K562 (cell line): ENCODE measurements around the gene MLLT6. TPM values are rescaled to one million over a fixed set of nuclear protein-coding genes. Genes with fewer than 3 reads are reported as not detected.

Experiments
- CXXC5 ChIP-seq: fragments of 250-450 bp; sonication (Bioruptor Pico); IDR thresholded peaks from 2 replicates; pipeline ENCODE4 v1.8.0; 2022; ENCODE audit warnings: inconsistent platforms, mild to moderate bottlenecking, moderate library complexity
- ETV1 ChIP-seq: fragments of 450-650 bp; conservative IDR thresholded peaks from 2 replicates; pipeline ENCODE4 v1.6.1; 2016; ENCODE audit warnings: missing genetic modification characterization, control low read depth, low read depth, missing compliant biosample characterization
- JUND ChIP-seq, 2 experiments: IDR thresholded peaks; 2 replicates in 1 of 2; 3 replicates in 1 of 2; pipeline ENCODE4 v1.6.1; 2011; ENCODE audit warnings: borderline replicate concordance in 2 of 2, low read depth in 2 of 2, low read length in 2 of 2, improper control_type of control experiment in 1 of 2, missing biosample characterization in 1 of 2, missing genetic modification characterization in 1 of 2, missing genetic modification reagents in 1 of 2
- L3MBTL2 ChIP-seq: fragments of 450-650 bp; IDR thresholded peaks from 2 replicates; pipeline ENCODE4 v1.6.1; 2016; ENCODE audit warnings: mild to moderate bottlenecking, moderate library complexity
- LEF1 ChIP-seq: fragments of 450-650 bp; IDR thresholded peaks from 2 replicates; pipeline ENCODE4 v1.6.1; 2016; ENCODE audit warnings: mild to moderate bottlenecking
- MTA3 ChIP-seq: fragments of 450-650 bp; formaldehyde crosslinking; IDR thresholded peaks from 2 replicates; pipeline ENCODE4 v1.6.1; 2017; ENCODE audit warnings: mild to moderate bottlenecking, borderline replicate concordance
- RAD51 ChIP-seq: fragments of 450-650 bp; IDR thresholded peaks from 2 replicates; pipeline ENCODE4 v1.7.1; 2016; ENCODE audit warnings: low read depth, mild to moderate bottlenecking, borderline replicate concordance
- SNIP1 ChIP-seq: fragments of 450-650 bp; IDR thresholded peaks from 2 replicates; pipeline ENCODE4 v1.7.1; 2017; ENCODE audit warnings: low read depth, mild to moderate bottlenecking
- SRSF3 ChIP-seq: fragments of 200-400 bp; formaldehyde crosslinking; IDR thresholded peaks from 2 replicates; pipeline ENCODE4 v1.6.1; 2016; ENCODE audit warnings: mild to moderate bottlenecking, low read length, moderate library complexity; ENCODE audit not compliant: insufficient read depth
- TOE1 ChIP-seq, 2 experiments: fragments of 450-650 bp in 1 of 2; sonication (generic) in 1 of 2; formaldehyde crosslinking in 1 of 2; IDR thresholded peaks; 2 replicates each; pipeline versions ENCODE4 v1.7.1 to v1.8.0; 2016 to 2022; ENCODE audit warnings: borderline replicate concordance in 2 of 2, mild to moderate bottlenecking in 2 of 2, antibody characterized with exemption in 1 of 2, inconsistent platforms in 1 of 2, low read depth in 1 of 2, missing genetic modification reagents in 1 of 2, moderate library complexity in 1 of 2
- YBX1 ChIP-seq: fragments of 450-650 bp; IDR thresholded peaks from 2 replicates; pipeline ENCODE4 v1.7.1; 2016; ENCODE audit warnings: mild to moderate bottlenecking
- polyA plus RNA-seq, 8 experiments: library from polyadenylated mRNA; depleted of rRNA in 4 of 8; stranded (reverse) in 5 of 8; unstranded in 3 of 8; fragments of >200 nt; fragmentation: Nextera tagmentation in 2 of 8; fragmentation: Illumina TruSeq in 1 of 8; extraction: Ambion mirVana in 2 of 8; extraction: Trizol in 1 of 8; gene quantifications; 2 replicates each; pipeline versions ENCODE4 v1.2.1 to v1.2.3, GENCODE V29; 2011 to 2014; ENCODE audit warnings: inconsistent platforms in 1 of 8, missing spikeins in 1 of 8
- total RNA-seq, 7 experiments: library from RNA; depleted of rRNA in 6 of 7; stranded (reverse); fragments of >200 nt in 6 of 7; fragmentation: Illumina TruSeq in 2 of 7; extraction: Trizol in 2 of 7; gene quantifications; 2 replicates each; pipeline versions ENCODE4 v1.2.1 to v1.2.3, GENCODE V29; 2011 to 2021; ENCODE audit warnings: low replicate concordance in 1 of 7
- TF ChIP-seq, protein P1 (sequence below): IDR thresholded peaks from 2 replicates; pipeline ENCODE4 v1.6.1; 2014; ENCODE audit warnings: antibody characterized with exemption
- TF ChIP-seq, protein P2 (sequence below): fragments of 250-450 bp; sonication (Bioruptor Pico); IDR thresholded peaks from 2 replicates; pipeline ENCODE4 v1.4.0; 2020; ENCODE audit warnings: mild to moderate bottlenecking, moderate library complexity, borderline replicate concordance
- TF ChIP-seq, protein P3 (sequence below): sonication (generic); formaldehyde crosslinking; IDR thresholded peaks from 2 replicates; pipeline ENCODE4 v1.8.0; 2023; ENCODE audit warnings: mild to moderate bottlenecking, missing genetic modification reagents
- TF ChIP-seq, protein P4 (sequence below), 2 experiments: IDR thresholded peaks; 2 replicates each; pipeline ENCODE4 v1.6.1; 2011; ENCODE audit warnings: borderline replicate concordance in 1 of 2, control low read depth in 1 of 2, low read depth in 1 of 2, low read length in 1 of 2, mild to moderate bottlenecking in 1 of 2, mixed read lengths in 1 of 2, moderate library complexity in 1 of 2; ENCODE audit not compliant: insufficient read depth in 1 of 2, insufficient read length in 1 of 2, poor library complexity in 1 of 2, severe bottlenecking in 1 of 2; ENCODE audit errors: extremely low read depth in 1 of 2

The MLLT6 gene
- total and polyA plus RNA-seq, 9 of the 15 experiments (the other 6 are each of a cell fraction or from before 2014, with no cell fraction given) = 3.1 to 71.7 (median 30.0) TPM

DNA sequence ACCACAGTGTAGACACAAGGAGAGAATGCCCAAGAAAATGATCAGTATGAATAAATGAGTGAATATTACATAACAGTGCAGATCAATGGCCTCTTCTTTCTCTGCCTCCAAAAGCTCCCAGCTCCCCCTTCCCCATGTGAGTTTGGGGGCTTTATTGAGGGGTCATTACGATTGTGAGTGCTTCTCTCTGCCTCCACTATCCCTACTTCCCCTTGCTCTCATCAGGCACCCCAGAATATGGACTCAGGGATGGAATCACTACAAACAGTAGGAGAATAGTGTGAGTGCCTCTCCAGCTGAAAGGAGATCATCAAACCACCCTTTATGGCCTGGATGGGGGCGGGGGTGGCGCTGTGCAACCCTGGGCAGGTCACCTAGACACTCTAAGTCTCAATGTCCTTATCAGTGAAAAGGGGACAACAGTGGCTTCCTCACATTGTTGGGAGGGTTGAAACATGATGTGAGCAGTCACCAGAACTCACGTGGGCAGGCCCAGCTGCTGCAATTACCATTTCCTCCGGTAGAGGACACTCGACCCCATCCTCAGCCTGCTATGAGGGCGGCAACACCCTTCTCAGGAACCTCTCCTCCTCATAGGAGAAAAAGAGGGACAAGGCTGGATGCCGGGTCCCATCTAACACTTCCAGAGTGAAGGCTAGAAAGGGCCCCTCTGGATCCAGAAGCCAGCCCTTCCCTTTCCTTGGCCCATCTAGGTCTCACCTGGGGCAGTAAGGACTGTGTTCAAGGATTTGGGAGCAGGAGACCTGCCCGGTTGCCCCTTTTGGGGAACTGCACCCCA is 28.2 kb upstream of the MLLT6 start (continued):
- TF ChIP-seq CXXC5 = 0 out of 2 replicates have a peak, but pooled peaks have one; percentile 19
- peak; percentile 38; the same call in 1 of the 2 replicates for TF ChIP-seq TOE1 (IDR thresholded peaks at IDR 0.05; ENCODE audit: borderline replicate concordance)
- TF ChIP-seq TOE1 (CRISPR knock-in tag; IDR thresholded peaks at IDR 0.05; ENCODE audit: borderline replicate concordance, low read depth) = no peak
- TF ChIP-seq L3MBTL2 = peak; percentile 65
- TF ChIP-seq, protein P1, sequence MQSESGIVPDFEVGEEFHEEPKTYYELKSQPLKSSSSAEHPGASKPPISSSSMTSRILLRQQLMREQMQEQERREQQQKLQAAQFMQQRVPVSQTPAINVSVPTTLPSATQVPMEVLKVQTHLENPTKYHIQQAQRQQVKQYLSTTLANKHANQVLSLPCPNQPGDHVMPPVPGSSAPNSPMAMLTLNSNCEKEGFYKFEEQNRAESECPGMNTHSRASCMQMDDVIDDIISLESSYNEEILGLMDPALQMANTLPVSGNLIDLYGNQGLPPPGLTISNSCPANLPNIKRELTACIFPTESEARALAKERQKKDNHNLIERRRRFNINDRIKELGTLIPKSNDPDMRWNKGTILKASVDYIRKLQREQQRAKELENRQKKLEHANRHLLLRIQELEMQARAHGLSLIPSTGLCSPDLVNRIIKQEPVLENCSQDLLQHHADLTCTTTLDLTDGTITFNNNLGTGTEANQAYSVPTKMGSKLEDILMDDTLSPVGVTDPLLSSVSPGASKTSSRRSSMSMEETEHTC = peak; percentile 90; the same call in 1 of the 2 replicates
- no peak for TF ChIP-seq SNIP1
- peak; percentile 28; the same call in 1 of the 2 replicates for TF ChIP-seq MTA3
- TF ChIP-seq ETV1 = 0 out of 2 replicates have a peak, but pooled peaks have one; percentile 41
- peak; percentile 78; the same call in 1 of the 2 replicates for TF ChIP-seq RAD51
- TF ChIP-seq SRSF3 = no peak
- TF ChIP-seq, protein P2, sequence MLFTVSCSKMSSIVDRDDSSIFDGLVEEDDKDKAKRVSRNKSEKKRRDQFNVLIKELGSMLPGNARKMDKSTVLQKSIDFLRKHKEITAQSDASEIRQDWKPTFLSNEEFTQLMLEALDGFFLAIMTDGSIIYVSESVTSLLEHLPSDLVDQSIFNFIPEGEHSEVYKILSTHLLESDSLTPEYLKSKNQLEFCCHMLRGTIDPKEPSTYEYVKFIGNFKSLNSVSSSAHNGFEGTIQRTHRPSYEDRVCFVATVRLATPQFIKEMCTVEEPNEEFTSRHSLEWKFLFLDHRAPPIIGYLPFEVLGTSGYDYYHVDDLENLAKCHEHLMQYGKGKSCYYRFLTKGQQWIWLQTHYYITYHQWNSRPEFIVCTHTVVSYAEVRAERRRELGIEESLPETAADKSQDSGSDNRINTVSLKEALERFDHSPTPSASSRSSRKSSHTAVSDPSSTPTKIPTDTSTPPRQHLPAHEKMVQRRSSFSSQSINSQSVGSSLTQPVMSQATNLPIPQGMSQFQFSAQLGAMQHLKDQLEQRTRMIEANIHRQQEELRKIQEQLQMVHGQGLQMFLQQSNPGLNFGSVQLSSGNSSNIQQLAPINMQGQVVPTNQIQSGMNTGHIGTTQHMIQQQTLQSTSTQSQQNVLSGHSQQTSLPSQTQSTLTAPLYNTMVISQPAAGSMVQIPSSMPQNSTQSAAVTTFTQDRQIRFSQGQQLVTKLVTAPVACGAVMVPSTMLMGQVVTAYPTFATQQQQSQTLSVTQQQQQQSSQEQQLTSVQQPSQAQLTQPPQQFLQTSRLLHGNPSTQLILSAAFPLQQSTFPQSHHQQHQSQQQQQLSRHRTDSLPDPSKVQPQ = no peak
- TF ChIP-seq YBX1 = no peak
- TF ChIP-seq, protein P3, sequence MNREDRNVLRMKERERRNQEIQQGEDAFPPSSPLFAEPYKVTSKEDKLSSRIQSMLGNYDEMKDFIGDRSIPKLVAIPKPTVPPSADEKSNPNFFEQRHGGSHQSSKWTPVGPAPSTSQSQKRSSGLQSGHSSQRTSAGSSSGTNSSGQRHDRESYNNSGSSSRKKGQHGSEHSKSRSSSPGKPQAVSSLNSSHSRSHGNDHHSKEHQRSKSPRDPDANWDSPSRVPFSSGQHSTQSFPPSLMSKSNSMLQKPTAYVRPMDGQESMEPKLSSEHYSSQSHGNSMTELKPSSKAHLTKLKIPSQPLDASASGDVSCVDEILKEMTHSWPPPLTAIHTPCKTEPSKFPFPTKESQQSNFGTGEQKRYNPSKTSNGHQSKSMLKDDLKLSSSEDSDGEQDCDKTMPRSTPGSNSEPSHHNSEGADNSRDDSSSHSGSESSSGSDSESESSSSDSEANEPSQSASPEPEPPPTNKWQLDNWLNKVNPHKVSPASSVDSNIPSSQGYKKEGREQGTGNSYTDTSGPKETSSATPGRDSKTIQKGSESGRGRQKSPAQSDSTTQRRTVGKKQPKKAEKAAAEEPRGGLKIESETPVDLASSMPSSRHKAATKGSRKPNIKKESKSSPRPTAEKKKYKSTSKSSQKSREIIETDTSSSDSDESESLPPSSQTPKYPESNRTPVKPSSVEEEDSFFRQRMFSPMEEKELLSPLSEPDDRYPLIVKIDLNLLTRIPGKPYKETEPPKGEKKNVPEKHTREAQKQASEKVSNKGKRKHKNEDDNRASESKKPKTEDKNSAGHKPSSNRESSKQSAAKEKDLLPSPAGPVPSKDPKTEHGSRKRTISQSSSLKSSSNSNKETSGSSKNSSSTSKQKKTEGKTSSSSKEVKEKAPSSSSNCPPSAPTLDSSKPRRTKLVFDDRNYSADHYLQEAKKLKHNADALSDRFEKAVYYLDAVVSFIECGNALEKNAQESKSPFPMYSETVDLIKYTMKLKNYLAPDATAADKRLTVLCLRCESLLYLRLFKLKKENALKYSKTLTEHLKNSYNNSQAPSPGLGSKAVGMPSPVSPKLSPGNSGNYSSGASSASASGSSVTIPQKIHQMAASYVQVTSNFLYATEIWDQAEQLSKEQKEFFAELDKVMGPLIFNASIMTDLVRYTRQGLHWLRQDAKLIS (CRISPR knock-in tag) = no peak
- no peak; the same call in 1 of the 2 replicates for TF ChIP-seq LEF1
- TF ChIP-seq JUND (IDR thresholded peaks at IDR 0.05; ENCODE audit: borderline replicate concordance, low read depth, low read length) = peak; percentile 73; the same call in 1 of the 2 replicates
- peak; percentile 81; the same call in 2 of the 3 replicates for TF ChIP-seq JUND (tag; IDR thresholded peaks at IDR 0.05; ENCODE audit: borderline replicate concordance, low read depth, low read length)
- TF ChIP-seq, protein P4, sequence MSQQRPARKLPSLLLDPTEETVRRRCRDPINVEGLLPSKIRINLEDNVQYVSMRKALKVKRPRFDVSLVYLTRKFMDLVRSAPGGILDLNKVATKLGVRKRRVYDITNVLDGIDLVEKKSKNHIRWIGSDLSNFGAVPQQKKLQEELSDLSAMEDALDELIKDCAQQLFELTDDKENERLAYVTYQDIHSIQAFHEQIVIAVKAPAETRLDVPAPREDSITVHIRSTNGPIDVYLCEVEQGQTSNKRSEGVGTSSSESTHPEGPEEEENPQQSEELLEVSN (IDR thresholded peaks at IDR 0.05; ENCODE audit: borderline replicate concordance in 1 of 2, extremely low read depth in 1 of 2, insufficient read depth in 1 of 2, insufficient read length in 1 of 2, low read depth in 1 of 2, low read length in 1 of 2, poor library complexity in 1 of 2, severe bottlenecking in 1 of 2) = peak; percentile 60 to 71
